Measurements from ENCODE around the gene ATG5. TPM values are rescaled to one million over a fixed set of nuclear protein-coding genes. Genes with fewer than 3 reads are reported as not detected.
A peak's percentile ranks its signal among the peaks of the same experiment; 100 is the strongest.

The ATG5 gene
- total RNA-seq, 1 donor: 12.1 TPM

GRCh38 chr6:106184629-106185028 lies 140.9 kb downstream of the ATG5 start:
- DNase-seq (ENCODE audit: low read depth in 2 of 3, low spot score in 2 of 3): no peak

- DNase-seq (ENCODE audit: low read depth in 2 of 3, low spot score in 2 of 3): no peak
Measured at GRCh38 chr6:106183430-106183829, 142.1 kb downstream of the ATG5 start.

GRCh38 chr6:106182455-106182854 lies 143.1 kb downstream of the ATG5 start:
- DNase-seq (ENCODE audit: low read depth in 2 of 3, low spot score in 2 of 3): no peak

DNA sequence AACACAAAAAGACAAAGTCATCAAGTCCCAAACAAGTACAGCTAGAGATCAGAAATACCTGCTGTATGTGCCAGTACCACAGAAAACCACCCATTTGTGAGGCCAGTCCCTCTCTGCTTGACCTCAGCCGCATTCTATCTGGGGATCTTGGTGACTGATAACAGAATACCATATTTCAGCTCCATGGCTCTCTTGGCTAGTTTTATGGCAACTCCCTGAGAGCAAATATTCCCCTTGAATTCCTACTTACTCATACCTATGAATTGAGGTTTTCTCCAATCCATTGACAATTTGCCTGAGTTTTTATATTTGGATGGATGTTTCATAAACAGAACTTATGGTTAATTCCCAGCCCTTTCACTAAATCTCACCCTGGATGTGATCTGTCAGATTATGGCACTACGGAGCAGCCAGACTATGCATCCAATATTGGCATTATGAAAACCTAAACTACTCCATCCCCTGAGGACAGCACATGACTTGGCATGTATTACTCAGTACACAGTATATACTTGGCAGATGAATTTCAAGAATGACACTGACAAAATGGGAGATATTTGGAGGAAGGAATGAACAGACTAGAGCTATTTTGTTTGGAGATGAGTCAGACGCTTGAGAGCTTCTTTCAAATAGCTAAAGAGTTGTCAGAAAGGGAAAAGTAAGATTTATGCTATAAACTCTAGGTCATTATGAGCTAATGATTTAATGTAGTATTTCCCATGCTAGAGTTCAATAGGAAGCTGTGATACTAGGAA lies 143.7 kb downstream of the ATG5 start:
- DNase-seq (ENCODE audit: low read depth in 2 of 3, low spot score in 2 of 3): no peak

GRCh38 chr6:106180208-106180607 lies 145.4 kb downstream of the ATG5 start:
- no peak for DNase-seq (ENCODE audit: low read depth in 2 of 3, low spot score in 2 of 3)

- DNase-seq (ENCODE audit: low read depth in 2 of 3, low spot score in 2 of 3): peak in 1 of 3 donors; percentile 26
Measured at GRCh38 chr6:106178900-106179299, 146.7 kb downstream of the ATG5 start.

GRCh38 chr6:106177786-106178185 lies 147.8 kb downstream of the ATG5 start:
- DNase-seq (ENCODE audit: low read depth in 2 of 3, low spot score in 2 of 3): no peak

- no peak for DNase-seq (ENCODE audit: low read depth in 2 of 3, low spot score in 2 of 3)
Measured at GRCh38 chr6:106173124-106173879, 152.3 kb downstream of the ATG5 start.

GRCh38 chr6:106170030-106170791 lies 155.3 kb downstream of the ATG5 start:
- no peak for DNase-seq (ENCODE audit: low read depth in 2 of 3, low spot score in 2 of 3)

GRCh38 chr6:106169517-106169916 lies 156.0 kb downstream of the ATG5 start:
- no peak for DNase-seq (ENCODE audit: low read depth in 2 of 3, low spot score in 2 of 3)

DNA sequence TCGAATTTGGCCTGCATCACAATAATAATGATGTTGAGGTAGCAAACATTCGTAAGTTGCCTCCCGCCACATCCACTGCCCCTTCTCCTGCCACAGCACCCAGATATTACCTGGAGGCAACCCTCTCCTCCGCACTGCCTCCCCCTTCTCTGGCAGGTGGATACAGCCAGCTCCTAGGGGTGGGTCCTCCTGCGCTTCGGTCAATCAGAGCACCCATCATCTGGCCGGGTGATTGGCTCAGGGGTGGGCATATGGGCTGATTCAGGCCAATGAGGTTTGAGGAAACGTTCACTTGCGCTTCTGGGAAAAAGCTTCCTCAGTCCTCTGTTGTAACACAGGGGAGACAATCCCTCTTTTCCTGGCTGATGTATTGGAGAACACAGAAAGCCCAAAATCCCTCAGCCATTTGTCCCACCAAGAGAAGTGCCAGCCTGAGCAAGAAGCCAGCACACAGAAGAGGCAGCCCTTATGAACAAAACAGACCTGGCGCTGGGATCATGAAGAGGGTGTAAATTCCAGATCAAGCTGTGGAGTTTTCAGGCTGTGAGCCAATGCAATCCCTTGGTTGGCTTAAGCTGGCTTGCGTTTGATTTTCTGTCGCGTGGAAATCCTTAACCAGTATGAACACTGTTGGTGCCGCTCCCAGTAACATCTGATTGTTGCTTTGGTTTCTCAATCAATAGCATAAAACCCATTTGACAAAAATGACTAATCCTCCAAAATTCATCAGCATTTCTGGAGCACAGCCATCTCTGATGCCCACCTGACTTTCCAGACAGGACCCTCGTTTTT lies 157.3 kb downstream of the ATG5 start:
- DNase-seq (ENCODE audit: low read depth in 2 of 3, low spot score in 2 of 3): no peak

GRCh38 chr6:106167096-106167814 lies 158.3 kb downstream of the ATG5 start:
- DNase-seq (ENCODE audit: low read depth in 2 of 3, low spot score in 2 of 3): no peak

GRCh38 chr6:106165885-106166485 lies 159.6 kb downstream of the ATG5 start:
- no peak for DNase-seq (ENCODE audit: low read depth in 2 of 3, low spot score in 2 of 3)

DNA sequence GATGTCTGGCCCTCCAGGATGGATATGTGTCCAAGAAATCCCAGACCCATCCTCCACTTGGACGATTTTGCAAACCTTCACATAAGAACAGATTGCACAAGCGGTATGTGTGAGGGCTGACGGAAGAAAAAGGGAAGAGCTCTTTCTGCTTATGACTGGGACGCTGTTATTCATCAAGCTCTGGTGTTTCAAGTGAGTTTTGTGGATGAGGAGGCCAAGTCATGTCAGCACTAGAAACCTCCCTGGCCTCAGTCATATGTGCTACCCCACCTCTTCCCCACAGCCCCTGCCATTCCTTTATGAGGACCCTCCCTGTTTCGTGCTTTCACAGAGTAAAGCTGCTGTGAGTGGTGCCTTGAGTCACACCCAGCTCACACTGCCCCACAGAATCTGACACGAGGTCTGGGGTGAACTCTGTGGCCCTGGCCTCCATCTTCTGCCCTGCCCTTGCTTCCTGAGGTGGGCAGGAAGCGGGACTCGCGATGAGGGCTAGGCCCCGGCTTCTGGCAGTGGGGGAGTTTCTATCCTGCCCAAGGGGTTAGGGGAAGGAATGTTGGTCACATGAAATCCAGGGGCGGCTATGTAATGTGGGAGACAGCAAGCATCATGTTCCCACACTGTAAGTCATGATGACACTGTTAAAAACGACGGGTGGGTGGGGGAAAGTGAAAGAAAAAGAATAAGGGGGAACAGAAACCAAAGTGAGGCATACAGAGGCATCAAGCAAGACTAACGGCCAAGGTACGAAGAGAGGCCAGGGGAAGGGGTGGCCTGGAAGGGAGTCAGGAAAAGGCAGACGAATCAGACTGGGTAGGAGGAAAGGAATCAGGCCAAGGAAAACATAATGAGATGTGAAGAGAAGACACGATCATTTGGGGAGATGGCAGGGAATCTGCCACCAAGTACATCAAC lies 161.3 kb downstream of the ATG5 start:
- peak in 2 of 3 donors; percentile 24 to 57 for DNase-seq (ENCODE audit: low read depth in 2 of 3, low spot score in 2 of 3)

DNA sequence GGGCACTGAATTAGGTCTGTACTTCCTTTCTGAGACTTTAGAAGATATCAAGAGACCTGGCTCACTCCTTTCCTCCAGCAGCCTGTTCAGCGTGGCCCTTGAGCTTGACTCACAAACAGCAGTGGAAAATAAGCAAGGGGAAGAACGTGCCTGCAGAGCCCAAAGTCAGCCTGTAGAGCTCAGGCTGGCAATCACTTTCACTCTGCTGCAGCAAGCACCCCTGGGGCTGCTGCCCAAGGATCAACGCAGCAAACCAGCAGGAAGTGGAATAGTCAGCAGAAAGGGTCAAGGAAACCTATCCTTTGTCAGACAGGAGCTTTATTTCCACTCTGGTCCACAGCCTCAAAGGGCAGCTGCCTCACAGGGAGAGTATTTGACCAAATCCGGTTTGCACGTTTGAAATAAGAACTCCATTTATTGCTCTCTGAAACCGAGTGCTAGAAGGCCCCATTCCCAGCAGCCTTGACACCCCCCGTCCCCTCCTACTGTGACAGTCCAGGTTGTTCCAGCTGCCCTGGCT lies 162.1 kb downstream of the ATG5 start:
- peak in 2 of 3 donors; percentile 27 to 63 for DNase-seq (ENCODE audit: low read depth in 2 of 3, low spot score in 2 of 3)

DNA sequence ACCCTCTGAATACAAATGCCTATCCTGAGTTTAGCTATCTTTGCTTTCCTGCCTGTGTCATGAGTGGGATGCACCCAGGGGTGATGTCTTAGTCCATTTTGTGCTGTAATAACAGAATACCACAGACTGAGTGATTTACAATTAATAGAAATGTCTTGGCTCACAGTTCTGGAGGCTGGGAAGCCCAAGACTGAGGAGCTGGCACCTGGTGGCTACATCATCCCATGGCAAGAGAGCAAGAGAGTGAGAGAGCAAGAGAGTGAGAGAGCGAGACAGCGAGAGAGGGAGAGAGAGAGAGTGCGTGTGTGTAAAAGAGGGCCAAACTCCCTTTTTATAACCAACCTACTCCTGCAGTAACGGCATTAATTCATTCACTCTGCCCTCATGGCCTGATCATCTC lies 162.6 kb downstream of the ATG5 start:
- DNase-seq (ENCODE audit: low read depth in 2 of 3, low spot score in 2 of 3): no peak

DNA sequence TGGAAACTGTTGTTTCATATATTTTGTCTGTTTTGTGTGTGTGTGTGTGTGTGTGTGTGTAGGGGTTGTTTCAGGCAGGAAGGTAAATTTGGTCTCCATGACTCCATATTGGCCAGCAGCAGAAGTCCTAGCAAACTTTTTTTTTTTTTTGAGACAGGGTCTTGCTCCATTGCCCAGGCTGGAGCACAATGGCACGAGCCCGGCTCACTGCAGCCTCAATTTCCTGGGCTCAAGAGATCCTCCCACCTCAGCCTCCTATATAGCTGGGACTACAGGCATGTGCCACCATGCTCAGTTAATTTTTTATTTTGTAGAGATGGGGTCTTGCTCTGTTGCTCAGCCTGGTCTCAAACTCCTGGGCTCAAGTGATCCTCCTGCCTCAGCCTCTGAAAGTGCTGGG lies 163.7 kb downstream of the ATG5 start:
- no peak for DNase-seq (ENCODE audit: low read depth in 2 of 3, low spot score in 2 of 3)

GRCh38 chr6:106161311-106161874 lies 164.2 kb downstream of the ATG5 start:
- no peak for DNase-seq (ENCODE audit: low read depth in 2 of 3, low spot score in 2 of 3)
